ENCODE measurements around the gene LONP2.
A peak's percentile ranks its signal among the peaks of the same experiment; 100 is the strongest.

Gene LONP2

DNA sequence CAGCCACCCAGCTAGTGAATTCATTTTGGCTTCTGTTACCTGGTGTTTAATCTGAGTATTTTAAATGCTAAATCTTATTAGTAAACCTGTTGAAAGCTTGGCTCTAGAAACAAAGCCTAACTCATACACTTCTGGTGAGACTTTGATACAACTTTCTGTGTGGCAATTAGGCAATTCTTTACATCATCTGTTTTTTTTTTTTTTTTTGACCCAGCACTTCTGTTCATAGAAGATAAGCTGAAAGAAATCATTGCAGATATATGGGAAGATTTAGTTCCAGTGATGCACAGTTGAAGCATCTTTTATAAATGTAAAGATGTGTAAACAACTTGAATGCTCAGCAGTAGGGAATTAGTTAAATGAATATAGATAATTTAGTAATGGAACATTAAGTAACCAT is 24.9 kb downstream of the LONP2 start:
- no peak for TF ChIP-seq CTCF (IDR thresholded peaks at IDR 0.05; ENCODE audit: low read depth, low read length)
- DNase-seq (ENCODE audit: low read depth, low spot score), result no peak
- in situ Hi-C loops (cut with HindIII; ENCODE audit: low sequenced_read_pairs), result no loop called here
- no peak overlapping the region for H3K4me3 ChIP-seq (ENCODE audit: low read depth, low read length)

DNA sequence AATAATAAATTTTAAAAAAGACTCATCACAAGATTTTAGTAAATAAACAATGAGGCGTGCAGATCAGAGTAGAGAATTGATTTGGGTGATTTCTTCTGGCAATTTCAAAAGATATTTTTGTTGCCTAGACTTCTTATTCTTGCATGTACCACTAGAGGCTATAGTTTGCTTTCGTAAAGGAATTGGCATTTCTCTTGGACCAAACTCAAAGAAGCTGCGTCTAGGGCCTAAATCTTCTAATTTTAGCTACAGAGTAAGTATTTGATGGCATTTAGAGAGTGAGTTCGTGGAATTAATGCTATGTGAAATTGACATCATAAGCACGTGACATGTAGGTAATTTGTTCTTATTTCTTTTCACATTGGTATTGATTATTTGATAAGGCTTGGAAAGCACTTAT is 27.6 kb downstream of the LONP2 start:
- DNase-seq (ENCODE audit: low read depth, low spot score), result peak; percentile 18
- no peak overlapping the region for H3K4me3 ChIP-seq (ENCODE audit: low read depth, low read length)
- peak; percentile 22 for TF ChIP-seq CTCF (IDR thresholded peaks at IDR 0.05; ENCODE audit: low read depth, low read length)
- in situ Hi-C loops (cut with HindIII; ENCODE audit: low sequenced_read_pairs), result no loop called here

DNA sequence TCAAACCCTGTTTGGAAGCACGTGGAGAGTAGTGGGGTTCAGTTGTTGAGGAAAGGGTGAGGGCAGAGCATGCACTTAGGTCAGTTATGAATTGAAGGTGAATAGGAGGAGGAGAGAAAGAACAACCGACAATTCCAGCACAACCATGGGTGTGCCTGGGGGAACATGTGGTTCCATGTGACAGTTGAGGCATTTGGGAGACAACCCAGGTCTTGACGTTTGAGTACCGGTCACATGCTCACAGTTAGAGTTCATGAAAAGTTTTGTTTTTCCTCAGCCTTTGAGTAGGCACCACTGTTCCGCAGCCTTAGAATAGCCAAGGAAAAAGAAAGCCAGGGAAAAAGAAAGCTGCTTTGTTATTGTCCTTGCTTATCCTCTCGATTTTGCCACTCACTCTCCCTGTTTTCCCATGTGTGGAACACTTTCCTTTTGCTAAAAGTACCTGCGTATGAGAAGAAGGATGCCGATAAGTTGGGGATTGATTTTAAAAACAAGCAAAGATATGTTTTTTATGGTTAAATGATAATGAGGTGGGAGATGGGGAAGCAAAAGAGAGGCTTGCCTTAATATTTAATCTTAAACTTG is 28.8 kb downstream of the LONP2 start:
- DNase-seq (ENCODE audit: low read depth, low spot score), result no peak
- H3K4me3 ChIP-seq (ENCODE audit: low read depth, low read length), result no peak overlapping the region
- in situ Hi-C loops (cut with HindIII; ENCODE audit: low sequenced_read_pairs), result no loop called here
- no peak for TF ChIP-seq CTCF (IDR thresholded peaks at IDR 0.05; ENCODE audit: low read depth, low read length)

GRCh38 chr16:48274476-48274875 is 30.4 kb downstream of the LONP2 start:
- DNase-seq (ENCODE audit: low read depth, low spot score), result no peak
- in situ Hi-C loops (cut with HindIII; ENCODE audit: low sequenced_read_pairs), result no loop called here
- no peak overlapping the region for H3K4me3 ChIP-seq (ENCODE audit: low read depth, low read length)
- no peak for TF ChIP-seq CTCF (IDR thresholded peaks at IDR 0.05; ENCODE audit: low read depth, low read length)

DNA sequence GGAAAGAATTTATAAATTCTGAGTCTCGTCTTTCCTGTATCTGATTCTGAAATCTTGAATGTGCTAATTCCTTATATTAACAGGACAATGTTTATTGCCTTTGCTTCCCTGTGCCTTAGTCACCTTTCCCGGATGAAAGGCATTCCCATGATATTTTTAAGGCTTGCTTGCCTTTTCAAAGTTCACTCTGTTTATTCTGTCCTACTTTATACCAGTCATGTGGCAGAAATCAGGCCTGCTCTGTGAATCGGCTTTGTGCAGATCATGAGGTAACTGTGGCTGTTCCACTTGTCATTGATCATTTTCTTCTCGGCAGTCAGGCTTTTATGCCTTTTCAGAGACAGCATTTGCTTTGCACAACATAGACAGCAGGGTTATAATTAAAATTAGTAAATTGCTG is 32.0 kb downstream of the LONP2 start:
- no peak for TF ChIP-seq CTCF (IDR thresholded peaks at IDR 0.05; ENCODE audit: low read depth, low read length)
- in situ Hi-C loops (cut with HindIII; ENCODE audit: low sequenced_read_pairs), result no loop called here

GRCh38 chr16:48277158-48277557 is 33.1 kb downstream of the LONP2 start:
- in situ Hi-C loops (cut with HindIII; ENCODE audit: low sequenced_read_pairs), result no loop called here
- no peak overlapping the region for H3K4me3 ChIP-seq (ENCODE audit: low read depth, low read length)
- DNase-seq (ENCODE audit: low read depth, low spot score), result no peak
- no peak for TF ChIP-seq CTCF (IDR thresholded peaks at IDR 0.05; ENCODE audit: low read depth, low read length)

More for the DNA sequence above, 32.0 kb downstream of the LONP2 start:
- DNase-seq (ENCODE audit: low read depth, low spot score), result peak; percentile 45
- H3K4me3 ChIP-seq (ENCODE audit: low read depth, low read length), result no peak overlapping the region

DNA sequence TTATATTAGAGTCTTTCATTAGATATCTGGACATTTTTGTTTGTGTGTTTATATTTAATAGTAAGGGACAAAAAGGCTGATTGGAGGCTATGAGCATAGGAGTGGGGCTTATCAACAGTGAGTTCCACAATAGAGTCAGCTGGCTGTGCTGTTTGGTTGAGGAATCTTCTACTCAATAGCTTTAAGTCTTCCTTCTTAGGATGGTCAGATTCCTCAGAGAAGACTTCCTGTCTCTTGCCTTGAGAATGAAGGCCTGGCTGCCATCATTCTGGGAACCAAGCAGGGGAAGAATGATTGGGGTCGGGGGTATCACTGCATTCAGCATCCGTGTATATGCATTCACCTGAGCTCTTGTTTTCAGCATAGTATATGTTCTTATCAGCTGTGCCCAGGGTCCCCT is 35.1 kb downstream of the LONP2 start:
- no peak overlapping the region for H3K4me3 ChIP-seq (ENCODE audit: low read depth, low read length)
- in situ Hi-C loops (cut with HindIII; ENCODE audit: low sequenced_read_pairs), result no loop called here
- no peak for TF ChIP-seq CTCF (IDR thresholded peaks at IDR 0.05; ENCODE audit: low read depth, low read length)
- no peak for DNase-seq (ENCODE audit: low read depth, low spot score)
